Measurements from ENCODE around the gene ASIC3.

Gene ASIC3

DNA sequence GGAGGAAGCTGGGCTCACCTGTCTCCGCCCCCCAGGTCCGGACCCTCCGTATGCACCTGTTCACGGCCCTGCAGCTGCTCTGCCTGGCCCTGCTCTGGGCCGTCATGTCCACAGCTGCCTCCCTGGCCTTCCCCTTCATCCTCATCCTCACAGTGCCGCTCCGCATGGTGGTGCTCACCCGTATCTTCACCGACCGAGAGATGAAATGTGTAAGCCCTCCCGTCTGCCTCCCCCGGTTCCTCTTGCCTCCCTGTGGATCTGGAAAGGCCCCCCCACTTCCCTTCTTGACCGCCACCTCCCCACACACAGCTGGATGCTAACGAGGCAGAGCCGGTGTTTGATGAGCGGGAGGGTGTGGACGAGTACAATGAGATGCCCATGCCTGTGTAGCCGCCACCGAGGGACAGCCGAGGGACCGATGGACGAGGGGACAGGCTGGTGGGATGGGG lies 27.7 kb downstream of the ASIC3 start:
- no peak for DNase-seq

DNA sequence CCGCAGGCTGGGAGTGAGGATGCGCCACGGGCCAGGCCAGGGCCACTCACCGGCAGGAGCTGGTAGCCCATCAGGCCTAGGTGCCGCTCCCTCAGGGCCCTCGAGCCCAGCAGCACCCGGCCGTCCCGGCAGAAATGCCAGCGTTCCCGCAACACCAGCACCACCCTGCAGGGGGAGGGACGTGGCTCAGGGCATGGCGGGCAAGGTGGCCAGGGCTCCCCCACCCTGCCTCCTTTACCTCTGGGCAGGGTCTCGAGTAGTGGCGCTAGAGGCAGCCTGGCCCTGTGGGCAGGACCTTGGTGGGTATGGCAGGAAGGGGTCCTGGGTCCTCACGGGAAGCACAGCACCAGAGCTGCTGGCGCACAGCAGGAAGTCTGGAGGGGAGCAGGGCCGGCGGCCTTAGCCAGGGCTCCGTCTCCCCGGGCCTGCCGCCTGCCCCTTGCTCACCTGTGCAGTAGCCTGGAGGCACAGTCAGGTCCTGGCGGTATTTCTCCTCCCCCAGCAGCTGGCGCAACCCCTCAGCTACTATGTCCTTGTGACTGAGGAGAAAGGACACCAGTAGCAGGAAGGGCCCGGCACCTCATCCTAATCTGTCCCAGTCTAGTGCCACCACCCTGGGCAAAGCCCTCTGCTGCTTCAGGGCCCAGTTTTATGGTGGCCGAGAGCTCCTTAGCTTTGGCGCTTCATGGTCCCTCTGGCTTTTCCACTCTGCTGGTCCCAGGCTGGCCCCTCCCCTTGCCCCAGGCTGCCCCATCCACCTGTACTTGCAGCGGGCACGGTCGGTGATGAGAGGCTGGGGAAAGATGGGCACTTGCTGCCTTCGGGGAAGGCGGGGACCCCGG lies 28.8 kb downstream of the ASIC3 start:
- peak in 1 of 2 experiments; percentile 22 for DNase-seq

DNA sequence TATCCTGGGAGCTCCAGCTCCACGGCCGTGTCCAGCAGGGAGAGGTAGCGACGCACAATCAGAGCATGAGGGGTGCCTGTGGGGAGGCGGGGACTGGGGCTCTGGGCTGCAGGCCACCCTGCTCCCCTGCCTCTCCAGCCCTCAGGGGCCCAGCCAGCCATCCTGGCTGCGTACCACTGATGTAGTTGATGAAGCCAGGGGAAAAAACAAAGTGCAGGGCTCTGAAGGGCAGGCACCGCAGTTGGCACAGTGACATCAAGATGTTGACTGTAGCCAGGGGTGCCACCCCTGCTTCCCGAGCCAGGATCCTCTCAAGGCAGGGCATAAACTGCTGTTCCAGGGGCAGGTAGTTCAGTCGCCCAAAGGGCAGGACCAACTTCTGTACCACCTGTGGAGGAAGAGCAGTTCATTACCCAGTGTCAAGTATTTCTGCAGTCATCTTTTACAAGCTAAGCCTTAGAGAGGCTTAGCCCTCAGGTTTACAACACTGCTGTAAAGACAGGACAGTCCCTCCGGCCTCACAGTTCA lies 29.4 kb downstream of the ASIC3 start:
- no peak for DNase-seq

DNA sequence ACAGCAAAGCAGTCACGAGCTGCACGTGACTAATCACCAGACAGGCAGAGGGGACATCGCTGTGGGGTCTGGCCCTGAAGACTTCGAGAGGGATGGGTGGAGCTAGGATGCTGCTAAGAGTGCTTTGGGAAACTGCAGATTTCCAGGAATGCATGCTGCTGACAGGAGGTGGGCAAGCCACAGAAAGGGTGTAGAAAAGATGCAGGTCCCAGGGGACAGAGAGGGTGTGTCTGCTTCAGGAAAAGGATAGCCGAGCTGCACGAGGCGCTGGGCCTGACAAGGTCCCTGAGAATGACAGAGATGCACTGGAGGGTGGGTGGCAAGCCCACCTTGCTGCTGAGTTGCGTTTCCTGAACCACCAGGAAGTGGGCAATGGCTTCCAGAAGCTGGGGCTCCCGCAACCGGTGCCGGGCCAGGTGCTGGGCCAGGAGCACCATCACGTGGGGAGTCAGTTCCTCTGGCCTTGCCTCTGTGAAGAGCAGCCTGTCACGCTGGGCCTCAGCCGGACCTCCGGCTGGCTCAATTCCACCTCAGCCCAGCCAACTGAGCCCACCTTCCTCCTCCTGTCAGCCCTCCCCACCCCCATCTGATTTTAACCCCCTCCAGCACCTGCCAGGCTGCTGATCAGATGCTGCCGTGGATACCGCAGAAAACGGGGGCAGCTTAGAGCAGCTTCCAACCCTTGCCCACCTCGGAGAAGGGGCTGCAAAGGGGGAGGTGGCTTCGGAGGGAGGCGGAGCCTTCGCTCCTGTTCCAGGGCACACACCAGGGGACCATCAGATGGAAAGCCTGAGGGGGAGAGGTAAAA lies 30.1 kb downstream of the ASIC3 start:
- DNase-seq = no peak

DNA sequence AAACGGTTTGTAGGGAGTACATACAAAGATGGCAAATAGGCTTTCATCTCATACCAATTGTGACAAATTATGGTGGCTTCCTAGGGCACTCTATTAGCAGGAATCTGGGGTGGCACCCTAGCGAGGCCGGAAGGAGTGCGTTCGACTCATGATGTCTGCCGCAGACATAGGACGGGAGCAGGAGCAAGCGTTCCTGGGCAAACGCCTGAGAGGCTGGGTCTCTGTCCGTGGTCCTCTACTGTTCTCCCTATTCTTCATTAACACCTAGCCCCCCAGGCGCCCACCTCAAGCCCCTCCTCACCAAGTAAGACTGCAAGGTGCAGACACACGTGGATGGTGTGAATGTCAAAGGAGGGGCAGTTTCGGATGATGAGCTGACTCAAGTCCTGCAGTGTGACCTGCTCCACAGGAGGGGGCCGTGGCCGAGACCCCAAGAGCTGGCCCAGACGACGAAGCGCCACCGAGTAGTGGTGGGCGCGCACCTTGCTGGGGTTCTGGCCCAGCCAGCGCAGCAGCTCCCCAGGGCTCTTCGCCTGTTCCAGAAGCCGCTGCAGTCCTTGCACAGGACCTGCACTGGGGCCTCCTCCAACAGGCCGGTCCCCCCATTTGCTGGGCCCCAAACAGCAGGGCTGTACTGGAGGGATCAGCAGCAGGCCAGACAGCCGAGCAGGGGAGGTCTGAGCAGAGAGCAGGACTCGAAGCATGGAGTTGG lies 31.0 kb downstream of the ASIC3 start:
- DNase-seq = no peak

DNA sequence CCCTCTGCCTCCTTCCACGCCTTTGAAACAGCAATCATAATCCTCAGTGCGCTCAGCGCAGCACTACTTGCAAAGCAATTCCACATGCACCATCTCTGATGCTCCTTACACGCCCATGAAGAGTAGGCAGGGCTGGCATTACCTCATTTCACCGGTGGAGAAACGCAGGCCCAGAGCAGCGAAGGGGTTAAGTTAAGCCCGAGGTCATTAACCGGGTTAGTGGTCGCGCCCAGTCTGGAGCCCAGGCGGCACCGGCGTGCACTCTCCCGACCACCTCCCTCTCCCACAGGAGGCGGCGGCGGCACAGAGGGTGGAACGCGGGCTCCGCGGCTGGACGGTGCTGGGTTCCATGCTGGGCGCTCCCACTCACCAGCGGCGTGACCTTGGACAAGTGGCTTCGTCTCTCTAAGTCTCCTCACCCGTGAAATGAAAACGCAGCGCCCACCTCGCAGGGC lies 31.8 kb downstream of the ASIC3 start:
- no peak for DNase-seq

DNA sequence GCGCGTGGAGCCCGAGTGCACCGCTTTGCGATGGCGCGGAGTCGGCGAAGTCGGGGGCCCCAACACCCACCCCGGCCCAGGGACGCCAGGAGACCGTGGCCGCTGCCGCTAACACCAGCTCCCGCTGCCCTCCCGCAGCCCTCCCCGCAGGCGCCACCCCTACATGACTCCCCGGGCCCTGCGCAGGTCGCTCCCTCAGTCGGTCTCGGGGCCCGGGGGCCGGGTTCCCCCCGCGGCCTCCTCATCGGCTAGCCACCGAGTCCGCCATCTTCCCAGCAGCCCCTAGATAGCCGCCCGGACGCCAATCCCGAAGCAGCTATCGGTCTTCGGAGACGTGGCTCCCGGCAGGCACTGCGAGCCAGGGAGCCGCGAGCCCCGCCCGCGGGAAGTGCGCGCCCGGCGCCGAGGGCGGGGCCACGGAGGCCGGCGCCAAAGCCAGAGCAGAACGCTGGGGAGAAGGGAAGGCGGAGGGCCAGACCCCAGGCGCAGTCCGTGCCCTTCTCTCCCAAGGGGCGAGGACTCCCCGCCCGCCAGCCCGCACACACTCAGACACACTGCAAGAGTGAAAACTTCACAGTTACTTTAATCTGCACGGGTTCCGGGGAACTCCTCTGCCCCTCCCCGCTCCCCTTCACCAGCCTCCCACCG lies 32.3 kb downstream of the ASIC3 start, which contains the start of gene FASTK:
Gene FASTK (minus strand): TSS at position 288 of the 648 bp plus-strand sequence. CDS start 43 bp downstream, at position 245.
- peak; percentile 95 to 96 for DNase-seq

DNA sequence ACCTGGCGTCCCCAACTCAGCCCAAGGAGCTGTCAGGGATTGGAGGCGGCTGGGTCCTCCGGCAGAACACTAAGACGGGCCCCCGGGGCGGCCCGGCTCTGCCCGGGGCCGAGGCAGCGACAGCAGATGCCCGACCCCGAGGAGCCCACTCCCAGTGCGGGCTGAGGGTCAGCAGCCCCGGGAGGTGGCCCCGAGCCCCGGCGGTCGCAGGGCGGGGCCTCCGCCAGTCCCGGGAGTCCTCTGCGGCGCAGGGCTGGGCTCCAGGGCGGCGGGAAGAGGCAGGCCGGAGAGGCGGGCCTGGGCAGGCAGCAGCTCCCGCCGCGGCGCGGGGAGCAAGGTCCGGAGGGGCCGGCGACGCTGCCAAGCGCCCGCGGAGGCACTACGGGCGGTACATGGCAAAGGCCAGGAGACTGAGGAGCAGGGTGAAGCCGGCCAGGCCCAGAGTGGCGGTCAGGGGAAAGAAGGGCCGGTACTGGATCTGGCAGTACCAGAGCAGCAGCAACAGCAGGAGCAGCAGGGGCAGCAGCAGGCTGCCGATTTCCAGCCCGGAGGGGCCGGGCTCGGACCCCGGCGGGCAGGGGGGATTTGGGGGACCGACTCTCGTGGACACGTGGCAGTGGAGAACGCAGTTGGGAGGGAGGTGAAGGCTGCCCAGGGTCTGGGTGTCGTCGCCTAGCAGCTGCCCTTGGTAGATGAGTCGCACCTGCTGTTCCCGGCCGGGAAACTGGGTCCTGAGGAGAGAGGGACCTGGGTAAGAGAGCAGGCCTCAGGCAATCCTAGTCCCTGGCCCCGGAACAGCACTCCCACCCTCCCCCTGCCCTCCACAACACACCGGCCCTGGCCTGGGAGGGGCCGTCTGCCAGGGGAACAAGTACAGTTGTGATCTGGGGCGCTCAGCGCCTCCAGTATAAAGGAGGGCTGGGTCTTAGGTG lies 33.1 kb downstream of the ASIC3 start:
- DNase-seq = peak; percentile 47 to 72

DNA sequence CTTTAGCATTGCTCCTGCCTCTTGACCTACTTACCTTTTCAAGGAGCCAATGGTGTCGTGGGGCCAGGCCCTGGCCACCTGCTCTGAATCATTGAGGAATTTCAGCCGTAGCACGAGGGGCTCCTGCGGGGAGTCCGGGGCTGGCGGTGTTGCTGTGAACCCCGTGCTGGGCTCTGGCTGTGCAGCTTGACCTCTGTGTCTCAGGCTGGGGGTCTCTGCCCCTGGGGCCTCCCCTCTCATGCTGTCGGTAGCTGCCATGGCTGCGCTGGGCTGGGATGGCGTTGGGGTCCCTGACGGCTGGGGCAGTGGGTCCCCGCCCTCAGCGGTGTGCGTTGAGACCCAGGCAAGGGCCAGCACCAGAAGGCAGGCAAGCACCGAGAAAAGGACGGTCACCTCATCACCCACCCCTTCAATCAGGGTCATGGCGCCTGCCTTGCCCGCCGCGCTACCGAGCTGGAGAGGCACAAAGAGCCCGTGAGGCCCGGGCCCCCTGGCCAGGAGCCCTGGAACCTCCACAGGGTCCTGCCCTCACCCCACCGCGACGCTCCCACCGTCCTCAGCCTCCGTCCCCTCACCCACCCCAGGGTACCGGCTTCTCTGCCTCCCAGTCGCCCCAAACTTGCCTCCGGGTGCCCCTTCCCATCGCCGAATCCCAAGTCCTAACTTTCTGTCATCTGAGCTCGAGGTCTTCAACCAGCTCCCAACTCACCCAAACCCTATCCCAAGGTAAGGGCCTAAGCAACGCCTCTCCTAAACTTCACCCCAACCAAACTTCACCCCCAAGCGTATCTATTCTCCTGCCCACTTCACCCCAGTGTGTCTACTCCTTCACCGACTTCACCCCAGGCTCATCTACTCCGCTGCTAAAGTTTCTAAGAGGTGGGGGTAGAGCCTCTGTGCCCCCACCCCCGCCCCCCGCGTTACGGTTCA lies 34.1 kb downstream of the ASIC3 start:
- no peak for DNase-seq

DNA sequence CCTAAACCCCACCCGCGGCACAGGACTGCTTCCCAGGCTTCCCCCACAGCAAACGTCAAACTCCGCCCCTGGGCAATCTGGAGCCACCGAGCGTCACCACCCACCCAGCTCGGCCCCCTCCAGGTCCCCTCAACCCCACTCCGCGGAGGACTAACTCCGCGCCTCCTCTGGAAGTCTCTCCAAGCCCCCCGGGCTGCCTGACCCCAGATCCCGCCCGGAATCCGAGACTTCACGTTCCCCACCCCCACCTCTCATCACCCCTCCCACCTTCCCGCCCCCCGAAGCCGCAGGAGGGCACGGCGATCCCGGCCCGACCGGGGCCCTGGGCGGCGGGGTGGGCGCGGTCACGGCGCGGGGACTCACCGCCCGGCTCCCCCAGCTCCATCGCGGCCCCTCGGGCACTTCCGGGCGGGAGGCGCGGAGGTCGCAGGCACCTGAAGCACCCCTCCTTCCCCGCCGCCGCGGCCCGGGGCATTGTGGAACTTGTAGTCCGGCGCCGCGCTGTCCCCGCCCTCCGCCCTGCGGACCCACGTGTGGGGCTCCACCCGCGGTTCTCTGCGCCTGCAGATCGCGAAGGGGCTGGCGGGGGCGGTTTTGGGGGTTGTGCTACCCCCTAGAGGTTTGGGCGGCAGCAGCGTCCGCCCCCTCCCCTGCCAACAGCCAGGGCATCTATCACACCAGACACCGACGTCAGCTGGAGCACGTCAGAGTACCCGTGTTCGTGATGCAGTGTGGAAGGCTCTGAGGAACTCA lies 34.9 kb downstream of the ASIC3 start, which contains the start of gene TMUB1:
Gene TMUB1 (minus strand): TSS at position 423 of the 753 bp plus-strand sequence. CDS start 930 bp downstream, outside the sequence.
- peak; percentile 81 to 86 for DNase-seq

DNA sequence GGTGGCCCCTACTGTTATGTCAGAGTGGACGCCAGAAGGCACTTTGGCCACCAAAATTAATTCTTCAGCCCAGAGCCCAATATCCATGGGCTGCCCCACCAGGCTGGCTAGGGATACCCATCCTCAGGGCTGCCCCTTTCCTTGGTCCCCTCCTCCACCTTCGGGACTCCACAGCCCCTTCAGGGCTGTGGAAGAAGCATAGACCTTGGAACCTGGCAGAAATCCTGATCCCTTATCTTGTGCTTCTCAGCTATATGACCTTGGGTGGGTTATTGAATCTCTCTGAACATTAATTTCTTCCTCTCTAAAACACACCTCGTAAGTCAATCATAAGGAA lies 35.5 kb downstream of the ASIC3 start:
- no peak for DNase-seq

DNA sequence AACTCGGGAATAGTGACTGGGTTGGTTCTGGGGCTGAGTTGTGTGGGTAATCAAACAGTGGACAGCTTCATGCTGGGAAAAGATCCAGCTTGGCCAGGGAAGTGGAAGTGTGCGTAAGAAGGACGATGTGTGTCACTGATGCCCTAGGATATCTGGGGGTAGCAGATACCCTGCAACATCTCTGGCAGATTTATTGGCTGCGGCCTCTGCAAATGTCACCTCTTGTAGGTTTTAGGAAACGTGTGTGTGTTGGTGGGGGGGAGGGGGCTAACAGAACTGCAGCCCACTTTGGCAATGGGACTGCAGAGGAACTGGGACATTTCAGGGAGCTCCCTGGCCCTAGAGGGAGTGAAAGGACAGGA lies 37.0 kb downstream of the ASIC3 start:
- DNase-seq = no peak

DNA sequence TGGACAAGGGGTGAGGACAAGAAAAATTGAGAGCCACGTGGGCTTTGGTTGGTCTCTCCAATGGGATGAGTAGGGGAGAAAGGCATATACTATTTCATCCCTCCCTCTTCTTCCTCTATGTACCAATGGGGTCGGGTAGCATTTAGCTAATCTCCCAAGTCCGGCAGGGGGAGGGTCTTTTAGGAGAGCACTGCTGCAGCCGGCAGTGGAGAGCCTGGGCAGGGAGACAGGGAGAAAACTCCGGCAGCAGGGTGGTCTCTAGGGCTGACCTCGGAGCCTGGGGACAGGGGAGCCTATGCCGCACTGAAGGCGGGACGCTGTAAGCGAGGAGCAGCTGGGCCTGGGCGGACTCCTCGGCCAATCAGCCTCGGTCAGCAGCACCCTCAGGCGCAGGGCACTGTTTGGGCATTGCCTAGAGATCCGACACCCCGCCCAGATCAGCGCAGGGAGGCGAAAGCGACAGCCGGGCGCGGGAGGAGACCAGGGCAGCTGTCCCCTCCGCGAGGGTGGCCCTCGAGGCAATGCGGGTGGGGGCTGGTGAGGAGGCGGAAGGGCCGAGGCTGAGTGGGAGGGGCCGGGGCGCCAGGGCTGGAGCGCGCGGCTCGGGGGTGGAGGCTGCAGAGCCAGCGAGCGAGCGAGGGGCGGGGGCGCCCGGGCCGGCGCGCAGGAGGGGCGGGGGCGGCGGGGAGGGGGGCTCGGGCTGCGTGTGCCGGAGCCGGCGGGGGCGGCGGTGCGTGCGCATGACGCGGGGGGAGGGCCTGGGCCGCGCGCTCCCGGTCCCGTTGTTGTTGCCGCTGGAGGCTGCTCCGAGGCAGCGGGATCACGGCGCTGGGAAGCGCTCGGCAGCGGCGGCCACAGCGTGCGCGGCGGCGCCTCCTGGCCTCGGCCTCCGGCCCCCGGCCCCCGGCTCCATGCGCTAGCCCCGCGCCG lies 37.6 kb downstream of the ASIC3 start, which contains the start of gene AGAP3:
Gene AGAP3 (plus strand): TSS at position 785 of the 930 bp plus-strand sequence. CDS start 267 bp downstream, outside the sequence.
- peak; percentile 88 to 90 for DNase-seq

DNA sequence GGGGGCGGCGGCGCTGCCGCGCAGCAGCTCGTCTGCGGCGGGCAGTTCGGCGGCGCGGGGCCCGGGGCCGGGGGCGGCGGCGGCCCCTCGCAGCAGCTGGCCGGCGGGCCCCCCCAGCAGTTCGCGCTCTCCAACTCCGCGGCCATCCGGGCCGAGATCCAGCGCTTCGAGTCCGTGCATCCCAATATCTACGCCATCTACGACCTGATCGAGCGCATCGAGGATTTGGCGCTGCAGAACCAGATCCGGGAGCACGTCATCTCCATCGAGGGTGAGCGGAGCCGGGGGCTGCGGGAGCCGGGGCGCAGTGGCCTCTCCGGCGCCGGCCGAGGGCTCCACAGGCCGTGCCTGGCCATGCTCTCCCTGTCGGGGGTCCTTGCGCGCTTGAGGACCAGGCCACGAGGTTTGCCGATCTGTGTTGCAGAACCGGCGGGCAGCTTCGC lies 38.5 kb downstream of the ASIC3 start:
- peak in 1 of 2 experiments; percentile 49 for DNase-seq

DNA sequence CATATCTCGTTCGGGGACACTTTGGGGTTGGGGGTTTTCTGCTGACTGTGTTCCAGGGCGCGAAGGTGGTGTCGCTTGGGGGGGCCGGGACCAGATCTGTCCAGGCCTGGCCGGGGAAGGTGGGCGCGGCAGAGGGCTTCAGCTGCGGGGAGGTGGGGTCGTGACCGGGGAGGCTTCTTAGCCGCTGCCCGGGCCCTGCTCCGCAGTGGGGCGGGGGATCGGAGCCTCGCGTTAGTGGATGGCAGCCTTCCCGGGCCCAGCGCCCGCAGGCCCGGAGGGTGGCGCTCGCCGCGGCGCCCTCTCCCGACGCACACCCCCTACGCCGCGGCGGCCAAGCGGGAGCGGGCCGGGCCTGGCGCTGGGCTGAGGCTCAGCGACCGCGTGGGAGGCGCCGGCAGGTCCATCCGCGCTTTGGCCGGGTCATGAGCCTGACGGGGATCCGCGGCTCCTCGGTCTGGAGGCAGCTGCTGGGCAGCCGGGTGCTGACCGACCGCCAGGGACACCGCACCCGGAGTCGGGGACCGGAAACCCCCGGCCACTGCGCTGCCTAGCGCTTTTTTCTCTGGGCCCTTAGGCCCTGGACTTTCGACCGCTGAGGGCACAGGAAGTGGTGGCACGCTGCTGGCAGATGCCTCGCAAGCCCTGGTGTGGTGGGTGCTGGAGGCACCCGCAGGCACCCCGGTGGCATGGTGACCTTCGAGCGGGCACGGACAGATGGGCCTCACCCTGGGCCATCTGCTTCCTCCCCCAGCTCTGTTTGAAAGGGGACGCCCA lies 39.1 kb downstream of the ASIC3 start:
- DNase-seq = peak; percentile 38 to 56

DNA sequence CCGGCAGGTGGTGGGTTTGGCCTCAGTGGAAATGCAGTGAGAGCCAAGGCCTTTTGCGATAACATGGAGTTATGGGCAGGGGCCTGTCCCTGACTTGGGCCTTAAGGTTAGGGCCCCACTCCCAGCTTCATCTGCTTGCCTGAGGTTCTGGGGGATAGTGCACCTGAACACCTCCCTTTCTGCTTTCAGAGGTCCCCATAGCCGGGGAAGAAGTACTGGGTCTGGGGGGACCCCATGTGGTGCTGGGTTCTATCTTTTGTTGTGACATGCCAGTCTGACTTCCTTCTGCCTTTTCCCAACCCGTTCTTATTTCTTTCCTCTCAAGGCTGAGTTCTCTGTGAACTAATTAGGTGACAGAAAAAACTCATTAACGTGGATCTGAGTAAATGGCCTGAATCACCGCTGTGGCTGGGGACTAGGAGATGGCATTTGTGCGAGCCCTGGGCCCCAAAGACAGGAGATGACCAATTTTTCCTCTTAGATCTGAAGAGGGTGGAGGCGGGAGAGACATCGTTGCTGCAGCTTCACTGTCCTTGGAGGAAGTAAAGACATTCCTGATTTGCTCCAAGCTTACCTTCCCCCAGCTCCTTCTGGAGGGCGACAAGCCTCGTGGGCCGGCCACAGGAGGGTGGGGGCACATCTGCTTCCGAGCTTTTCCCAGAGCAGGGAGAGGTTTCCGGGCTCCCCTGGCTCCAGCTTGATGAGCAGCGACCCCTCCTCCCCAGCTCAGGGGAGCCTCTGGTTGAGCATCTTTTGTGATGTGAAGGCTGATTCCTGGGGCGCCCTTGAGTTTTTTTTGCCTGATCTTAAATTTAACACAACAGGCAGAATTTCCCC lies 39.9 kb downstream of the ASIC3 start:
- no peak for DNase-seq

Measured in NCI-H2081 (cell line).